Measurements from ENCODE around the gene SCN5A. TPM values are rescaled to one million over a fixed set of nuclear protein-coding genes. Genes with fewer than 3 reads are reported as not detected.

SCN5A gene
- total and polyA plus RNA-seq, 2 experiments from 2014 or later: 10.2 to 10.6 TPM

DNA sequence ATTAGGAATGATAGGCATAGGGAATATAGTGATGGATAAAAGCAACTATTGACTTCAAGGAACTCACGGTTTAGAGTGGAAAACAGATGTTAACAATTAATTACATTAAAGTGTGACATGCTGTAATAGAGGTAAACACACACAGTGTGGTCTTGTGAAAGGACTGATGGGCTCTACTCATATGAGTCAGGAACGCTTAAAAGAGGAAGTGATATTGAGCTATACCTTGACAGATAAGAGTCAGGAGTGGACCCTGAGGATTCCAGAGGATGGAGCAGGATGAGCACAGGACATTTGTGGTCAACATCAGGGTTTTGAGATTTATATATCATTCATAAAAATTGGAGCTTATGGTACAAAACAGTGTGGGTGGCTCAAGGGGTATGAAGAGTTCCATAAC, 142.4 kb downstream of the SCN5A start:
- Histone ChIP-seq H3K4me3 (no peak overlapping the region), H3K79me2 (replicated peaks; ENCODE audit: insufficient read depth) (no peaks in the 10 kb centered on the region), H2AFZ (no peak overlapping the region), H3K27ac (ENCODE audit: low read depth) (no peak overlapping the region), H3K27me3 (ENCODE audit: insufficient read depth) (no peaks in the 10 kb centered on the region), H3K4me2 (no peak overlapping the region), H3K9me2 (ENCODE audit: insufficient read depth) (no peaks in the 10 kb centered on the region), H3F3A (replicated peaks; ENCODE audit: low read depth) (no peaks in the 10 kb centered on the region), H3K36me3 (ENCODE audit: insufficient read depth) (0 out of 2 replicates have a peak, but pooled peaks cover 6% of the 10 kb centered on the region), H4K20me1 (replicated peaks; ENCODE audit: insufficient read depth) (peaks cover 5% of the 10 kb centered on the region; the same call in 1 of the 2 replicates), H3K4me1 (ENCODE audit: insufficient read depth) (no peaks in the 10 kb centered on the region)
- ATAC-seq (no peak), DNase-seq (ENCODE audit: low spot score) (no peak)
- Mint-ChIP-seq H3K4me3 (no peak overlapping the region), H3K27ac (no peak overlapping the region), H3K4me1 (no peaks in the 10 kb centered on the region), H3K9me3 (no peaks in the 10 kb centered on the region), H3K36me3 (ENCODE audit: low read depth) (peaks cover 26% of the 10 kb centered on the region), H3K27me3 (ENCODE audit: insufficient read depth, low read depth, poor library complexity) (no peaks in the 10 kb centered on the region)
- no peak for TF ChIP-seq EZH2phosphoT487 (IDR thresholded peaks at IDR 0.05; ENCODE audit: unreplicated experiment)
- TF ChIP-seq, protein P1, sequence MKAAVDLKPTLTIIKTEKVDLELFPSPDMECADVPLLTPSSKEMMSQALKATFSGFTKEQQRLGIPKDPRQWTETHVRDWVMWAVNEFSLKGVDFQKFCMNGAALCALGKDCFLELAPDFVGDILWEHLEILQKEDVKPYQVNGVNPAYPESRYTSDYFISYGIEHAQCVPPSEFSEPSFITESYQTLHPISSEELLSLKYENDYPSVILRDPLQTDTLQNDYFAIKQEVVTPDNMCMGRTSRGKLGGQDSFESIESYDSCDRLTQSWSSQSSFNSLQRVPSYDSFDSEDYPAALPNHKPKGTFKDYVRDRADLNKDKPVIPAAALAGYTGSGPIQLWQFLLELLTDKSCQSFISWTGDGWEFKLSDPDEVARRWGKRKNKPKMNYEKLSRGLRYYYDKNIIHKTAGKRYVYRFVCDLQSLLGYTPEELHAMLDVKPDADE (IDR thresholded peaks at IDR 0.05): no peak
- TF ChIP-seq CREB1 (CRISPR knock-in tag; IDR thresholded peaks at IDR 0.05; ENCODE audit: low read depth): no peak
- no peak for TF ChIP-seq STAT1 (IDR thresholded peaks at IDR 0.05; ENCODE audit: unreplicated experiment)
- TF ChIP-seq, protein P2, sequence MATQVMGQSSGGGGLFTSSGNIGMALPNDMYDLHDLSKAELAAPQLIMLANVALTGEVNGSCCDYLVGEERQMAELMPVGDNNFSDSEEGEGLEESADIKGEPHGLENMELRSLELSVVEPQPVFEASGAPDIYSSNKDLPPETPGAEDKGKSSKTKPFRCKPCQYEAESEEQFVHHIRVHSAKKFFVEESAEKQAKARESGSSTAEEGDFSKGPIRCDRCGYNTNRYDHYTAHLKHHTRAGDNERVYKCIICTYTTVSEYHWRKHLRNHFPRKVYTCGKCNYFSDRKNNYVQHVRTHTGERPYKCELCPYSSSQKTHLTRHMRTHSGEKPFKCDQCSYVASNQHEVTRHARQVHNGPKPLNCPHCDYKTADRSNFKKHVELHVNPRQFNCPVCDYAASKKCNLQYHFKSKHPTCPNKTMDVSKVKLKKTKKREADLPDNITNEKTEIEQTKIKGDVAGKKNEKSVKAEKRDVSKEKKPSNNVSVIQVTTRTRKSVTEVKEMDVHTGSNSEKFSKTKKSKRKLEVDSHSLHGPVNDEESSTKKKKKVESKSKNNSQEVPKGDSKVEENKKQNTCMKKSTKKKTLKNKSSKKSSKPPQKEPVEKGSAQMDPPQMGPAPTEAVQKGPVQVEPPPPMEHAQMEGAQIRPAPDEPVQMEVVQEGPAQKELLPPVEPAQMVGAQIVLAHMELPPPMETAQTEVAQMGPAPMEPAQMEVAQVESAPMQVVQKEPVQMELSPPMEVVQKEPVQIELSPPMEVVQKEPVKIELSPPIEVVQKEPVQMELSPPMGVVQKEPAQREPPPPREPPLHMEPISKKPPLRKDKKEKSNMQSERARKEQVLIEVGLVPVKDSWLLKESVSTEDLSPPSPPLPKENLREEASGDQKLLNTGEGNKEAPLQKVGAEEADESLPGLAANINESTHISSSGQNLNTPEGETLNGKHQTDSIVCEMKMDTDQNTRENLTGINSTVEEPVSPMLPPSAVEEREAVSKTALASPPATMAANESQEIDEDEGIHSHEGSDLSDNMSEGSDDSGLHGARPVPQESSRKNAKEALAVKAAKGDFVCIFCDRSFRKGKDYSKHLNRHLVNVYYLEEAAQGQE (IDR thresholded peaks at IDR 0.05; ENCODE audit: unreplicated experiment): no peak
- TF ChIP-seq NANOG (IDR thresholded peaks at IDR 0.05; ENCODE audit: borderline replicate concordance): no peak
- TF ChIP-seq POLR2AphosphoS5 (IDR thresholded peaks at IDR 0.05; ENCODE audit: low read depth): no peak
- no peak for TF ChIP-seq EZH2 (IDR thresholded peaks at IDR 0.05; ENCODE audit: low read depth, unreplicated experiment)
- TF ChIP-seq, protein P3, sequence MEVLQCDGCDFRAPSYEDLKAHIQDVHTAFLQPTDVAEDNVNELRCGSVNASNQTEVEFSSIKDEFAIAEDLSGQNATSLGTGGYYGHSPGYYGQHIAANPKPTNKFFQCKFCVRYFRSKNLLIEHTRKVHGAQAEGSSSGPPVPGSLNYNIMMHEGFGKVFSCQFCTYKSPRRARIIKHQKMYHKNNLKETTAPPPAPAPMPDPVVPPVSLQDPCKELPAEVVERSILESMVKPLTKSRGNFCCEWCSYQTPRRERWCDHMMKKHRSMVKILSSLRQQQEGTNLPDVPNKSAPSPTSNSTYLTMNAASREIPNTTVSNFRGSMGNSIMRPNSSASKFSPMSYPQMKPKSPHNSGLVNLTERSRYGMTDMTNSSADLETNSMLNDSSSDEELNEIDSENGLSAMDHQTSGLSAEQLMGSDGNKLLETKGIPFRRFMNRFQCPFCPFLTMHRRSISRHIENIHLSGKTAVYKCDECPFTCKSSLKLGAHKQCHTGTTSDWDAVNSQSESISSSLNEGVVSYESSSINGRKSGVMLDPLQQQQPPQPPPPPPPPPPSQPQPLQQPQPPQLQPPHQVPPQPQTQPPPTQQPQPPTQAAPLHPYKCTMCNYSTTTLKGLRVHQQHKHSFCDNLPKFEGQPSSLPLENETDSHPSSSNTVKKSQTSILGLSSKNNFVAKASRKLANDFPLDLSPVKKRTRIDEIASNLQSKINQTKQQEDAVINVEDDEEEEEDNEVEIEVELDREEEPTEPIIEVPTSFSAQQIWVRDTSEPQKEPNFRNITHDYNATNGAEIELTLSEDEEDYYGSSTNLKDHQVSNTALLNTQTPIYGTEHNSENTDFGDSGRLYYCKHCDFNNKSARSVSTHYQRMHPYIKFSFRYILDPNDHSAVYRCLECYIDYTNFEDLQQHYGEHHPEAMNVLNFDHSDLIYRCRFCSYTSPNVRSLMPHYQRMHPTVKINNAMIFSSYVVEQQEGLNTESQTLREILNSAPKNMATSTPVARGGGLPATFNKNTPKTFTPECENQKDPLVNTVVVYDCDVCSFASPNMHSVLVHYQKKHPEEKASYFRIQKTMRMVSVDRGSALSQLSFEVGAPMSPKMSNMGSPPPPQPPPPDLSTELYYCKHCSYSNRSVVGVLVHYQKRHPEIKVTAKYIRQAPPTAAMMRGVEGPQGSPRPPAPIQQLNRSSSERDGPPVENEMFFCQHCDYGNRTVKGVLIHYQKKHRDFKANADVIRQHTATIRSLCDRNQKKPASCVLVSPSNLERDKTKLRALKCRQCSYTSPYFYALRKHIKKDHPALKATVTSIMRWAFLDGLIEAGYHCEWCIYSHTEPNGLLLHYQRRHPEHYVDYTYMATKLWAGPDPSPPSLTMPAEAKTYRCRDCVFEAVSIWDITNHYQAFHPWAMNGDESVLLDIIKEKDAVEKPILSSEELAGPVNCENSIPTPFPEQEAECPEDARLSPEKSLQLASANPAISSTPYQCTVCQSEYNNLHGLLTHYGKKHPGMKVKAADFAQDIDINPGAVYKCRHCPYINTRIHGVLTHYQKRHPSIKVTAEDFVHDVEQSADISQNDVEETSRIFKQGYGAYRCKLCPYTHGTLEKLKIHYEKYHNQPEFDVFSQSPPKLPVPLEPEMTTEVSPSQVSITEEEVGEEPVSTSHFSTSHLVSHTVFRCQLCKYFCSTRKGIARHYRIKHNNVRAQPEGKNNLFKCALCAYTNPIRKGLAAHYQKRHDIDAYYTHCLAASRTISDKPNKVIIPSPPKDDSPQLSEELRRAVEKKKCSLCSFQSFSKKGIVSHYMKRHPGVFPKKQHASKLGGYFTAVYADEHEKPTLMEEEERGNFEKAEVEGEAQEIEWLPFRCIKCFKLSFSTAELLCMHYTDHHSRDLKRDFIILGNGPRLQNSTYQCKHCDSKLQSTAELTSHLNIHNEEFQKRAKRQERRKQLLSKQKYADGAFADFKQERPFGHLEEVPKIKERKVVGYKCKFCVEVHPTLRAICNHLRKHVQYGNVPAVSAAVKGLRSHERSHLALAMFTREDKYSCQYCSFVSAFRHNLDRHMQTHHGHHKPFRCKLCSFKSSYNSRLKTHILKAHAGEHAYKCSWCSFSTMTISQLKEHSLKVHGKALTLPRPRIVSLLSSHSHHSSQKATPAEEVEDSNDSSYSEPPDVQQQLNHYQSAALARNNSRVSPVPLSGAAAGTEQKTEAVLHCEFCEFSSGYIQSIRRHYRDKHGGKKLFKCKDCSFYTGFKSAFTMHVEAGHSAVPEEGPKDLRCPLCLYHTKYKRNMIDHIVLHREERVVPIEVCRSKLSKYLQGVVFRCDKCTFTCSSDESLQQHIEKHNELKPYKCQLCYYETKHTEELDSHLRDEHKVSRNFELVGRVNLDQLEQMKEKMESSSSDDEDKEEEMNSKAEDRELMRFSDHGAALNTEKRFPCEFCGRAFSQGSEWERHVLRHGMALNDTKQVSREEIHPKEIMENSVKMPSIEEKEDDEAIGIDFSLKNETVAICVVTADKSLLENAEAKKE (CRISPR knock-in tag; IDR thresholded peaks at IDR 0.05): no peak
- TF ChIP-seq JUNB (IDR thresholded peaks at IDR 0.05; ENCODE audit: unreplicated experiment): no peak
- no peak for TF ChIP-seq ZNF114 (CRISPR knock-in tag; IDR thresholded peaks at IDR 0.05)
- no peak for TF ChIP-seq ZNF331 (CRISPR knock-in tag; IDR thresholded peaks at IDR 0.05; ENCODE audit: low read depth)
- TF ChIP-seq, protein P4, sequence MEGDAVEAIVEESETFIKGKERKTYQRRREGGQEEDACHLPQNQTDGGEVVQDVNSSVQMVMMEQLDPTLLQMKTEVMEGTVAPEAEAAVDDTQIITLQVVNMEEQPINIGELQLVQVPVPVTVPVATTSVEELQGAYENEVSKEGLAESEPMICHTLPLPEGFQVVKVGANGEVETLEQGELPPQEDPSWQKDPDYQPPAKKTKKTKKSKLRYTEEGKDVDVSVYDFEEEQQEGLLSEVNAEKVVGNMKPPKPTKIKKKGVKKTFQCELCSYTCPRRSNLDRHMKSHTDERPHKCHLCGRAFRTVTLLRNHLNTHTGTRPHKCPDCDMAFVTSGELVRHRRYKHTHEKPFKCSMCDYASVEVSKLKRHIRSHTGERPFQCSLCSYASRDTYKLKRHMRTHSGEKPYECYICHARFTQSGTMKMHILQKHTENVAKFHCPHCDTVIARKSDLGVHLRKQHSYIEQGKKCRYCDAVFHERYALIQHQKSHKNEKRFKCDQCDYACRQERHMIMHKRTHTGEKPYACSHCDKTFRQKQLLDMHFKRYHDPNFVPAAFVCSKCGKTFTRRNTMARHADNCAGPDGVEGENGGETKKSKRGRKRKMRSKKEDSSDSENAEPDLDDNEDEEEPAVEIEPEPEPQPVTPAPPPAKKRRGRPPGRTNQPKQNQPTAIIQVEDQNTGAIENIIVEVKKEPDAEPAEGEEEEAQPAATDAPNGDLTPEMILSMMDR (conservative IDR thresholded peaks at IDR 0.05; ENCODE audit: low read depth in 2 of 2): no peak
